Left renal pelvis (tissue), 4 donors: Measurements from ENCODE around the gene SYNGAP1. TPM values are rescaled to one million over a fixed set of nuclear protein-coding genes. Genes with fewer than 3 reads are reported as not detected.
A peak's percentile ranks its signal among the peaks of the same experiment; 100 is the strongest.
"Not testable (repeated sequence)": the region's sequence is repeated elsewhere in the genome, so short reads cannot be mapped to it uniquely, and the experiment has no call there.

ENCODE experiments used
- DNase-seq, 4 donors: peaks; one replicate each; pipeline ENCODE4 v3.0.0-alpha.2; 2013; ENCODE audit warnings: low read depth in 4 of 4, low spot score in 3 of 4
- polyA plus RNA-seq, 4 donors: library from polyadenylated mRNA; unstranded; fragments of 120-200 nt; gene quantifications; one replicate each; pipeline ENCODE4 v1.2.1, GENCODE V29; 2013; ENCODE audit not compliant: insufficient read length in 4 of 4

SYNGAP1 gene
- polyA plus RNA-seq, 4 donors, result 20.9 to 42.3 (median 33.1) TPM

DNA sequence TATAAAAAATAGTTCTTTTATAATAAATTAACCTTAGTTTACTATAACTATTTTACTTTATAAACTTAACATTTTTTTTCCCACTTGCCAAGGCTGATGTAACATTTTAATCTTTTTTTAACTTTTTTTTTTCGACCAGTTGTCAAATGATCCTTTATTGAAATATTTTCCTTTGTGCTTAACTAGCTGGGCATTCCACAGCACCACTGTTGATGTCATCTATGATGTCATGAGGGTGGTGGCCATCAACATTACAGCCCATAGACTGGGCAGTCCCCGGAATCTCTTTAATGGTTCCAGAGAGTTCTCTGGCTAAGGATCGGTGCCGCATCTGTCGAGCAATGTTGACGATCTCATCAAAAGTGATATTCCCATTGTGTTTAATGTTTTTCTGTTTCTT lies 20.0 kb upstream of the SYNGAP1 start:
- DNase-seq, result not testable (repeated sequence)

- no peak for DNase-seq
Measured at GRCh38 chr6:33404884-33405283, 15.0 kb upstream of the SYNGAP1 start.

GRCh38 chr6:33405386-33405940 lies 14.4 kb upstream of the SYNGAP1 start:
- DNase-seq, result no peak

DNA sequence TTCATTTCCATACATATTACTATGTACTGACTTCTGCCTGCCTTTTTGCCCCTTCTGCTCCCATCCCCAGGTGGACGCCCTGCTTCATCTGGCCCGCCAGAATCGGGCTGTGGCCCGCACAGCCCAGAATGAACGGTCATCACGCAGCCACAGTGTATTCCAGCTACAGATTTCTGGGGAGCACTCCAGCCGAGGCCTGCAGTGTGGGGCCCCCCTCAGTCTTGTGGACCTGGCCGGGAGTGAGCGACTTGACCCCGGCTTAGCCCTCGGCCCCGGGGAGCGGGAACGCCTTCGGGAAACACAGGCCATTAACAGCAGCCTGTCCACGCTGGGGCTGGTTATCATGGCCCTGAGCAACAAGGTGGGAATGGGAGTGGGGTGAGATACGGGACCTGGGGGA lies 13.7 kb upstream of the SYNGAP1 start:
- DNase-seq, result no peak

DNA sequence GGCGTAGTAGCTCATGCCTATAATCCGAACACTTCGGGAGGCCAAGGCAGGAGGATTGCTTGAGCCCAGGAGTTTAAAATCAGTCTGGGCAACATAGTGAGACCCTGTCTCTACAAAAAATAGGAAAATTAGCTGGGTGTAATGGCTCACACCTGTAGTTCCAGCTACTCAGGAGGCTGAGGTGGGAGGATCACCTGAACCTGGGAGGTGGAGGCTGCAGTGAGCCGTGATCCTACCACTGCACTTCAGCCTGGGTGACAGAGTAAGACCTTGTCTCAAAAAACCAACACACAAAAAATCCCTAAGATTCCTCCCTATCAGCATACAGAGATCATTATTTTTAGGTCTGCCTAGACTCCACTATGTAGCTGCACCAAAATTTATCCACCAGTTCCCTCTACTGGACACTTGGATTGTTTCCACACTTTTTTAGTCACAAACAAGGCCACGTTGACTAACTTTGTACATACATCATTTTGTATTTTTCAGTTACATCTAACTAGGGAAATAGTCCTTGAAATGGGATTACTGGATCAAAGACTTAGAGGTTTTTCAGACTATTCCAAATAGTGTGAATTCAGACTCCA lies 12.6 kb upstream of the SYNGAP1 start:
- no peak for DNase-seq

DNA sequence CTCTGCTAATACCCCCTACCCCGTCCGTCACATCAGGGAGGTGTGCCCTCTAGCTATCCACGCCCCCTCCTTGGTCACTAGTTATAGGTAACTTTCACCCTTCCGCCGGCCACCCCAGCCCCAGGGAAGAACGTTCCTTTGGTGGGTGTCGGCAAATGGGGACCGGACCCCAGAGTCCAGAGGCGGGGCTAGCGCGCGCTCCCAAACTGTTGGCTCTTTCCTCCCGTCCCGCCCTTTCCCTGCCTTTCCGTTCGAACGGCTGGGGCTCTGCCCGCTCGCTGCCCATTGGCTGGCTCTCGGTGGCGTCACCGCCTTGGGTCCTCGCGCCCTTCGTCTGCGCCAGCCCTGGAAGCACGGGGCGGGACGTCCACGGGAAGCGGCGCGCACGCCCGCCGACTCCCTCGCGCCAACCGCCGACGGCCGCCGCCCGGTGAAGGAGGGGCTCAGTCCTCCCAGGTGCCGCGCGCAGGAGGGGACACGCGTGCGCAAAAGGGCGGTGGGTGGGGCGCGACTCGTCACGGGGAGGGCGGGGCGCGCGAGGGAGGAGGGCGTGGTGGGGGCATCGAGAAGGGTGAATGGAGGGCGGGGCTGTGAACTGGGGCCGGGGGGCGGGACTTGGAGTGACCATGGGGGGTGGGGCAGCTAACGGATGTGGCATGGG lies 9.7 kb upstream of the SYNGAP1 start:
- peak; percentile 90 to 94 (median 93) for DNase-seq

DNA sequence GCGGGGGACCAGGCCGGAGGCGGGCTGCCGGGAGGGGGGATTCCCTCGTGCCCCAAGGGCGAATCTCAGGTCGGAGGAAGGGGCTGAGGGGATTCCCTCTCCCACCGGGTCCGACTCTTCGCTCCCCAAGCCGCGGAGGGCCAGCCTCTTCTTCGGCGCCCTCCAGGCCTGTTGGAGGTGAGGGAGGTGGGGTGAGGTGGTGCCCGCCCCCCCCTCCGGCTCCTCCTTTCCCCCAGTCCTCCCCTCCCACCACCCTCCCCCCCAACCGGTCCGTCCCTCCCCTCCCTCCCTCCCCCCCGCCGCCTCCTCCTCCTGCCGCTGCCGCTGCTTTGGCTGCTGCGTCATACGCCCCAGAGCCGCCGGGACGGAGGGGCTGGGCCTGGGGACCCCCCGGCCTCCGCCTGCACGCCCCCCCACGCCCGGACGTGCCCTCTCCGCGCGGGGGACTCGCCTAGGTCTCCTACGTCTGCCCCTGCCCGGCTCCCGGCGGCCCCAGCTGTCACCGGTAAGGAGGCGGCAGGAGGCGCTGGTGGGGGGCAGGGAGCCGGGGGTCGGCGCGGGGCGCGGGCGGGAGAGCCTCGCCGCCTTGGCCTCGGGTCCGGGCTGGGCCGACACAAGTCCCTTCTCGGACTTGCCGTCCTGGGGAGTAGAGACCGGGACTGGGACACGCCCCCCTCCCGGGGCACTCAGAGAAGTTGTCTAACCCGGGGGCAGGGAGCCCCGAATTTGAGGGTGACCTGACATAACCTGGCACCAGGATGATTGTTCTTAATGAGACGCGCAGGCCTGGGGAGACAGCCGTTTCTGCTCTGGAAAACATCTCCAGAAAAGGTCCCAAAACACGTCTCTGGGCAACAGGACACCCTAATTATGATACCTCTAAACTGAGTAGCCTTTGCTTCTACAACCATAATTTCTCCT lies 8.9 kb upstream of the SYNGAP1 start, which contains the start of gene PHF1:
PHF1 (plus strand) TSS at position 304 of the 921 bp plus-strand sequence. CDS start 1,250 bp downstream, outside the sequence.
- no peak for DNase-seq

DNA sequence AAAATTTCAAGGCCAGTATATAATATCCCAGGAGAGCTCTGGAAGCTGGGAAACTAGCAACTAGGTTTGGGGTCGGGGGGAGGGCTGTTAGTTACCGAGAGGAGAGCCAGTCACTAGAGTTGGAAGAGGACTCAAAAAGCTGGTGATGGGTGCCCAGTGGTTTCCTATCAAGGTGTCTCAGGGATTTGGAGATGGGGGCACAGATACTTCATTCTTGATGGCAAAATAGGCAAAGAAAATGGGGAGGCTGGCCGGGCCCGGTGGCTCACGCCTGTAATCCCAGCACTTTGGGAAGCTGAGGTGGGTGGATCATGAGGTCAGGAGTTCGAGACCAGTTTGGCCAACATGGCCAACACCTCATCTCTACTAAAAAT lies 8.2 kb upstream of the SYNGAP1 start:
- no peak for DNase-seq

GRCh38 chr6:33412140-33413009 lies 7.5 kb upstream of the SYNGAP1 start:
- DNase-seq, result no peak

DNA sequence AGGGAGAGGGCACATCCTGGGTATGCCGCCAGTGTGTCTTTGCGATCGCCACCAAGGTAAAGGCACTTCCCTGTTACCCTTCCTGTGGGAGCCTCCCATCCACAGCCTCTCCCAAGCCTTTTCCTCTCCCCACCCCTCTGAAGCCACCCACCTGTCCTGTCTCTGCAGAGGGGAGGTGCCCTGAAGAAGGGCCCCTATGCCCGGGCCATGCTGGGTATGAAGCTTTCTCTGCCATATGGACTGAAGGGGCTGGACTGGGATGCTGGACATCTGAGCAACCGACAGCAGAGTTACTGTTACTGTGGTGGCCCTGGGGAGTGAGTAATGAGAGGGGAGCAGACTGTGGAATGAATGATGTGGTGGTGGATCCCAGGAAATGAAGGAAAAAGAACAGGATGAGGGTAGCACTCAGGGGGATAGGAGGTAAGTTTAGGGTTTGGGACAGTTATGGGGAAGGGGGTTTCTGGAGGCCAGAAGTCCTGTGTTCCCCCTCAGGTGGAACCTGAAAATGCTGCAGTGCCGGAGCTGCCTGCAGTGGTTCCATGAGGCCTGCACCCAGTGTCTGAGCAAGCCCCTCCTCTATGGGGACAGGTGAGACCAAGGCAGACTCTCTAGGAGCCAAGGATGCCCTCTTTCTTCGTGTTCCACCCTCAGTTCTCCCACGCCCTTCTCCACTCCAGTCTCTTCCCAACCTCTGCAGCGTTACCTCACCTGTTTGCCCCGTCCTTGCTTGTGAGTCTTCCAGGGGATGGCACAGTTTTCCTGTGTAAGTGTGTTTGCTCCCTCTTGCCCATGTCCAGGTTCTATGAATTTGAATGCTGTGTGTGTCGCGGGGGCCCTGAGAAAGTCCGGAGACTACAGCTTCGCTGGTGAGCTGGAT lies 6.4 kb upstream of the SYNGAP1 start:
- no peak for DNase-seq

- DNase-seq, result no peak
Measured at GRCh38 chr6:33414592-33415271, 5.1 kb upstream of the SYNGAP1 start.

GRCh38 chr6:33415831-33416230 lies 4.0 kb upstream of the SYNGAP1 start:
- no peak for DNase-seq

GRCh38 chr6:33416386-33417127 lies 3.3 kb upstream of the SYNGAP1 start:
- no peak for DNase-seq

GRCh38 chr6:33417128-33417902 lies 2.5 kb upstream of the SYNGAP1 start:
- DNase-seq, result no peak

DNA sequence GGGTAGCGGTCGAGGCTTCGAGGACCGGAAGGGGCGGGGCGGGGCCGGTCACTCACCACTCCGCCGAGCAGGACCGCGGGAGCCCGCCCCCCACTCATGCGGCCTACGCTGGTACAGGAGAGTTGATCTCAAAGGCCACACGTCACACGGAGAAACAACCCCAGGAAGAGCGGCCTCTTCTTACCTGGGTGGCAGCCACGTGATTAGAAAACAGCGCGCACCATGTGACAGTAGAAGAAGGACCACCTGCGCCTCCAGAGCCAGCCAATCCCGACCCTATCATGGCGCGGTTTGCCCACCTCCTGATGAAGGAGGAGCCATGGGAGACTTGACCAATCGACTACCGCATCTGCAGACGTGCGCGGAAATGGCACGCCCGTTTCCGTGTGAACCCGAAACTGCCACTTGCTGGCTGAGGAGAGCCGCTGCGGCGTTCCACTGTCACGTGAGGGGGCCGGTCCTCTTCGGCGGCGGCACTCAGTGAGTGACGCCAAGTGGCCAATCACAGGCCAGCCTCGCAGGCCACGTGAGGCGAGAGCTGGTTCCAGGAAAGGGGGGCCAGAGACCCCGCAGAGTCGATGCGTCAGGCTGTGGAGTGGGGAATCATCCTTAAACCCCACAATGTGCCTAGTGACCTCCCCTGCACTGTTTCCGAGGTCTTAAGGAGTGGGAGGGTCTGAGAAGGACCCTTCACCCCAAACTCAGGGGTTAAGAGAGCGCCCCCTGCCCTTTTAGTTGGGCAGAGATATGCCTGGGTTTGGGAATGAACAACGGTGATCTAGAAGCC lies 1.8 kb upstream of the SYNGAP1 start, which contains the start of gene CUTA:
CUTA (minus strand) TSS at position 205 of the 787 bp plus-strand sequence; CDS start at position 98, 107 bp downstream.
- DNase-seq, result peak; percentile 98 to 99 (median 98)

GRCh38 chr6:33418690-33419291 lies 1.1 kb upstream of the SYNGAP1 start:
- no peak for DNase-seq
